HG02678 (cell line): Measurements from ENCODE around the gene SLC35A3.
"Not testable (repeated sequence)": the region's sequence is repeated elsewhere in the genome, so short reads cannot be mapped to it uniquely, and the experiment has no call there.

ENCODE experiments used
- ATAC-seq: cut with Tn5 transposase; IDR thresholded peaks from one replicate; pipeline ENCODE4 v1.9.1; 2021; ENCODE audit warnings: mild to moderate bottlenecking, moderate library complexity; ENCODE audit not compliant: unreplicated experiment

The SLC35A3 gene

GRCh38 chr1:99972066-99972465, 2.3 kb downstream of the SLC35A3 start:
- ATAC-seq = not testable (repeated sequence)

- ATAC-seq = no peak
These were observed 5.7 kb downstream of the SLC35A3 start for GRCh38 chr1:99975529-99975928.

GRCh38 chr1:99977326-99977725, 7.5 kb downstream of the SLC35A3 start:
- not testable (repeated sequence) for ATAC-seq

GRCh38 chr1:99978218-99978617, 8.4 kb downstream of the SLC35A3 start:
- no peak for ATAC-seq

GRCh38 chr1:99979091-99979490, 9.3 kb downstream of the SLC35A3 start:
- no peak for ATAC-seq

GRCh38 chr1:99980928-99981327, 11.1 kb downstream of the SLC35A3 start:
- no peak for ATAC-seq

GRCh38 chr1:99986656-99987225, 16.9 kb downstream of the SLC35A3 start:
- no peak for ATAC-seq

GRCh38 chr1:99988210-99988765, 18.5 kb downstream of the SLC35A3 start:
- ATAC-seq = no peak

GRCh38 chr1:99992044-99992722, 22.4 kb downstream of the SLC35A3 start:
- no peak for ATAC-seq

GRCh38 chr1:99992760-99993467, 23.1 kb downstream of the SLC35A3 start:
- peak; percentile 73 for ATAC-seq

- no peak for ATAC-seq
These were observed 23.7 kb downstream of the SLC35A3 start for GRCh38 chr1:99993468-99993845.

GRCh38 chr1:99994496-99994895, 24.7 kb downstream of the SLC35A3 start:
- no peak for ATAC-seq

- ATAC-seq = no peak
These were observed 27.2 kb downstream of the SLC35A3 start for GRCh38 chr1:99996951-99997350.

GRCh38 chr1:100001462-100001861, 31.7 kb downstream of the SLC35A3 start:
- no peak for ATAC-seq

GRCh38 chr1:100005424-100005823, 35.6 kb downstream of the SLC35A3 start:
- ATAC-seq = no peak

- ATAC-seq = no peak
These were observed 36.9 kb downstream of the SLC35A3 start for GRCh38 chr1:100006688-100007087.

GRCh38 chr1:100009458-100009857, 39.7 kb downstream of the SLC35A3 start:
- no peak for ATAC-seq

GRCh38 chr1:100010804-100011203, 41.0 kb downstream of the SLC35A3 start:
- ATAC-seq = no peak

GRCh38 chr1:100019220-100019619, 49.4 kb downstream of the SLC35A3 start:
- no peak for ATAC-seq

- no peak for ATAC-seq
These were observed 53.7 kb downstream of the SLC35A3 start for GRCh38 chr1:100023482-100023881.

GRCh38 chr1:100027212-100027611, 57.4 kb downstream of the SLC35A3 start:
- no peak for ATAC-seq

GRCh38 chr1:100028765-100029164, 59.0 kb downstream of the SLC35A3 start:
- ATAC-seq = no peak
